CD14-positive monocyte (primary cell): ENCODE measurements around the gene BCAS1. TPM values are rescaled to one million over a fixed set of nuclear protein-coding genes. Genes with fewer than 3 reads are reported as not detected.
A peak's percentile ranks its signal among the peaks of the same experiment; 100 is the strongest.

ENCODE experiments used
- DNase-seq, 3 donors: peaks; one replicate each; pipeline ENCODE4 v3.0.0-alpha.2; 2011 to 2022
- H2AFZ ChIP-seq: 2 replicates; pipeline ENCODE4 v1.6.0; 2012; ENCODE audit warnings: mild to moderate bottlenecking, low read depth, low read length, inconsistent platforms; ENCODE audit not compliant: insufficient read depth, poor library complexity, severe bottlenecking
- H3K27ac ChIP-seq, 2 donors: 1 replicate in 1 of 2; 2 replicates in 1 of 2; pipeline ENCODE4 v1.5.1; 2012 to 2013; ENCODE audit warnings: low read length in 2 of 2, control low read depth in 1 of 2, inconsistent platforms in 1 of 2, low read depth in 1 of 2, mild to moderate bottlenecking in 1 of 2
- H3K27me3 ChIP-seq, 2 donors: one replicate each; pipeline versions ENCODE4 v1.6.0 to v1.6.1; 2011 to 2013; ENCODE audit warnings: low read length in 2 of 2; ENCODE audit not compliant: control insufficient read depth in 2 of 2, insufficient read depth in 2 of 2
- H3K36me3 ChIP-seq, 2 donors: replicated peaks in 1 of 2; 1 replicate in 1 of 2; 2 replicates in 1 of 2; pipeline versions ENCODE4 v1.5.1 to v1.6.1; 2012 to 2013; ENCODE audit warnings: low read length in 2 of 2, control low read depth in 1 of 2, inconsistent platforms in 1 of 2, mild to moderate bottlenecking in 1 of 2; ENCODE audit not compliant: insufficient read depth in 2 of 2, control insufficient read depth in 1 of 2
- H3K4me1 ChIP-seq, 2 donors: 1 replicate in 1 of 2; 2 replicates in 1 of 2; pipeline versions ENCODE4 v1.5.1 to v1.6.1; 2012 to 2013; ENCODE audit warnings: low read length in 2 of 2, control low read depth in 1 of 2, inconsistent platforms in 1 of 2, mild to moderate bottlenecking in 1 of 2, moderate library complexity in 1 of 2; ENCODE audit not compliant: insufficient read depth in 2 of 2, control insufficient read depth in 1 of 2
- H3K4me2 ChIP-seq: replicated peaks from 2 replicates; pipeline ENCODE3; 2012; ENCODE audit warnings: low read length, moderate library complexity, mild to moderate bottlenecking; ENCODE audit not compliant: poor library complexity, severe bottlenecking; ENCODE audit errors: extremely low read depth
- H3K4me3 ChIP-seq, 3 experiments: fragments of 200-600 bp in 1 of 3; sonication (generic) in 1 of 3; replicated peaks in 1 of 3; 1 replicate in 2 of 3; 2 replicates in 1 of 3; pipeline ENCODE4 v1.5.1; 2011 to 2013; ENCODE audit warnings: low read length in 3 of 3, mild to moderate bottlenecking in 3 of 3, control low read depth in 2 of 3, low read depth in 2 of 3, inconsistent platforms in 1 of 3, moderate library complexity in 1 of 3
- H3K79me2 ChIP-seq: 2 replicates; pipeline ENCODE4 v1.6.0; 2012; ENCODE audit warnings: mild to moderate bottlenecking, control low read depth, inconsistent platforms, low read length, moderate library complexity; ENCODE audit not compliant: insufficient read depth
- H3K9ac ChIP-seq: 2 replicates; pipeline ENCODE4 v1.6.0; 2017; ENCODE audit warnings: low read length, mild to moderate bottlenecking; ENCODE audit not compliant: insufficient read depth, poor library complexity, severe bottlenecking
- H3K9me3 ChIP-seq, 2 donors: replicated peaks in 1 of 2; 1 replicate in 1 of 2; 2 replicates in 1 of 2; pipeline versions ENCODE4 v1.5.1 to v1.6.1; 2012 to 2013; ENCODE audit warnings: low read length in 2 of 2, control low read depth in 1 of 2; ENCODE audit not compliant: control insufficient read depth in 1 of 2, insufficient read depth in 1 of 2
- H4K20me1 ChIP-seq: 2 replicates; pipeline ENCODE4 v1.6.0; 2012; ENCODE audit warnings: mild to moderate bottlenecking, low read length, control low read depth, moderate library complexity; ENCODE audit not compliant: insufficient read depth
- H3K27ac Mint-ChIP-seq, 7 donors: one replicate each; pipeline ENCODE4 v1.8.0; 2020; ENCODE audit warnings: mild to moderate bottlenecking in 7 of 7, mixed read lengths in 7 of 7, moderate library complexity in 6 of 7, inconsistent platforms in 2 of 7
- H3K27me3 Mint-ChIP-seq, 3 donors: one replicate each; pipeline ENCODE4 v1.8.0; 2021 to 2022; ENCODE audit warnings: low read depth in 3 of 3, mild to moderate bottlenecking in 3 of 3, mixed read lengths in 3 of 3, moderate library complexity in 3 of 3, inconsistent platforms in 1 of 3
- H3K36me3 Mint-ChIP-seq, 2 donors: one replicate each; pipeline ENCODE4 v1.8.0; 2020; ENCODE audit warnings: mixed read lengths in 2 of 2, inconsistent platforms in 1 of 2, mild to moderate bottlenecking in 1 of 2
- H3K4me1 Mint-ChIP-seq: one replicate; pipeline ENCODE4 v1.8.0; 2020; ENCODE audit warnings: mild to moderate bottlenecking, mixed read lengths
- H3K4me3 Mint-ChIP-seq, 2 donors: one replicate each; pipeline ENCODE4 v1.8.0; 2020; ENCODE audit warnings: mild to moderate bottlenecking in 2 of 2, mixed read lengths in 2 of 2, moderate library complexity in 1 of 2
- H3K9me3 Mint-ChIP-seq, 7 donors: one replicate each; pipeline ENCODE4 v1.8.0; 2020 to 2022; ENCODE audit warnings: mixed read lengths in 7 of 7, mild to moderate bottlenecking in 6 of 7, moderate library complexity in 6 of 7, inconsistent platforms in 2 of 7
- CTCF ChIP-seq: fragments of 200-600 bp; IDR thresholded peaks from one replicate; pipeline ENCODE4 v1.8.0; 2022; ENCODE audit warnings: antibody characterized with exemption, mild to moderate bottlenecking
- WGBS: methylation state at CpG from one replicate; pipeline ENCODE4 v1.1.5; 2013; ENCODE audit warnings: missing lambda C conversion rate; ENCODE audit not compliant: insufficient coverage; 5-methylcytosine and 5-hydroxymethylcytosine counted together
- intact Hi-C, 2 donors: fragments of 100-400 bp; cut with micrococcal nuclease; formaldehyde crosslinking; loops; one replicate each; pipeline versions ENCODE4 v1.15.0 to v1.15.1; 2023
- polyA plus RNA-seq, 3 donors: library from polyadenylated mRNA; depleted of rRNA in 1 of 3; unstranded in 2 of 3; stranded (reverse) in 1 of 3; fragments of 300-500 nt in 2 of 3; fragments of >200 nt in 1 of 3; fragmentation: Illumina TruSeq in 2 of 3; gene quantifications; 1 replicate in 2 of 3; 2 replicates in 1 of 3; pipeline ENCODE4 v1.2.3, GENCODE V29; 2012 to 2021

BCAS1 gene
- polyA plus RNA-seq, 3 donors = 0.01 to 0.02 TPM; not detected in 1

- Histone ChIP-seq H3K9ac (no peak overlapping the region), H3K79me2 (no peaks in the 10 kb centered on the region), H3K27ac (no peak overlapping the region), H4K20me1 (no peaks in the 10 kb centered on the region), H2AFZ (no peak overlapping the region), H3K27me3 (no peaks in the 10 kb centered on the region), H3K4me1 (no peaks in the 10 kb centered on the region), H3K4me3 (no peak overlapping the region), H3K4me2 (no peak overlapping the region), H3K36me3 (no peaks in the 10 kb centered on the region), H3K9me3 (no peaks in the 10 kb centered on the region)
- 96% methylated on average over 3 of the region's 4 CpGs for WGBS
- TF ChIP-seq CTCF = no peak
- H3K9me3 Mint-ChIP-seq = peaks cover 0 to 4% (median under 1%) of the 10 kb centered on the region in 7 donors
- DNase-seq = no peak
- no peaks in the 10 kb centered on the region for H3K27me3 Mint-ChIP-seq
- H3K27ac Mint-ChIP-seq = no peak overlapping the region
- intact Hi-C loops = no loop called here
- H3K36me3 Mint-ChIP-seq = no peaks in the 10 kb centered on the region
- peaks cover 3% of the 10 kb centered on the region for H3K4me1 Mint-ChIP-seq
- H3K4me3 Mint-ChIP-seq = no peak overlapping the region
These were observed 42.7 kb downstream of the BCAS1 start for GRCh38 chr20:54027704-54028103.

- H3K4me3 Mint-ChIP-seq = no peak overlapping the region
- no peak overlapping the region for H3K4me2 ChIP-seq
- peaks cover 3% of the 10 kb centered on the region for H3K4me1 Mint-ChIP-seq
- no peaks in the 10 kb centered on the region for H3K4me1 ChIP-seq
- no peaks in the 10 kb centered on the region for H3K9me3 Mint-ChIP-seq
- H3K27ac ChIP-seq = no peak overlapping the region
- no peaks in the 10 kb centered on the region for H3K79me2 ChIP-seq
- H3K4me3 ChIP-seq = no peak overlapping the region
- no peaks in the 10 kb centered on the region for H3K9me3 ChIP-seq
- H3K36me3 Mint-ChIP-seq = no peaks in the 10 kb centered on the region
- no peaks in the 10 kb centered on the region for H3K27me3 ChIP-seq
- DNase-seq = no peak
- peak overlapping the region in 1 of 7 donors; percentile 24 for H3K27ac Mint-ChIP-seq
- no peak for TF ChIP-seq CTCF
- H2AFZ ChIP-seq = no peak overlapping the region
- no peaks in the 10 kb centered on the region for H3K27me3 Mint-ChIP-seq
- no peaks in the 10 kb centered on the region for H3K36me3 ChIP-seq
- H3K9ac ChIP-seq = no peak overlapping the region
- no peaks in the 10 kb centered on the region for H4K20me1 ChIP-seq
- WGBS = 100% methylated on average over 2 of the region's 8 CpGs
- intact Hi-C loops = no loop called here
These were observed 43.9 kb downstream of the BCAS1 start for GRCh38 chr20:54026295-54027064.
